BE2C (cell line): ENCODE measurements around the gene CRAT.

Experiments used
- DNase-seq: peaks from one replicate; pipeline ENCODE4 v3.0.0-alpha.2; 2020
- H3K27me3 ChIP-seq: fragments of 250-450 bp; sonication (Bioruptor Pico); 2 replicates; pipeline ENCODE4 v1.5.1; 2020; ENCODE audit warnings: mild to moderate bottlenecking
- H3K36me3 ChIP-seq: fragments of 250-450 bp; sonication (Bioruptor Pico); 2 replicates; pipeline ENCODE4 v1.5.1; 2020; ENCODE audit warnings: mild to moderate bottlenecking
- H3K4me1 ChIP-seq: fragments of 250-450 bp; sonication (Bioruptor Pico); 2 replicates; pipeline ENCODE4 v1.5.1; 2020
- H3K4me3 ChIP-seq: 2 replicates; pipeline ENCODE4 v1.5.1; 2011; ENCODE audit warnings: low read depth, low read length
- H3K9me3 ChIP-seq: fragments of 250-450 bp; sonication (Bioruptor Pico); 2 replicates; pipeline ENCODE4 v1.5.1; 2020
- CTCF ChIP-seq: IDR thresholded peaks from 2 replicates; pipeline ENCODE4 v1.5.1; 2012; ENCODE audit warnings: mild to moderate bottlenecking, low read depth, low read length

The CRAT gene

GRCh38 chr9:129103595-129103965, 7.0 kb downstream of the CRAT start:
- Histone ChIP-seq H3K36me3 (no peaks in the 10 kb centered on the region), H3K9me3 (no peaks in the 10 kb centered on the region), H3K4me1 (peaks cover 7% of the 10 kb centered on the region), H3K4me3 (no peak overlapping the region), H3K27me3 (no peaks in the 10 kb centered on the region)
- no peak for DNase-seq
- TF ChIP-seq CTCF = no peak

- Histone ChIP-seq H3K9me3 (no peaks in the 10 kb centered on the region), H3K27me3 (no peaks in the 10 kb centered on the region), H3K4me3 (no peak overlapping the region), H3K36me3 (no peaks in the 10 kb centered on the region), H3K4me1 (peaks cover 7% of the 10 kb centered on the region)
- DNase-seq = peak; percentile 77
- peak; percentile 78 for TF ChIP-seq CTCF
These were observed 7.6 kb downstream of the CRAT start for GRCh38 chr9:129102791-129103594.

- H3K27me3 ChIP-seq = no peaks in the 10 kb centered on the region
- no peak for TF ChIP-seq CTCF
- H3K4me1 ChIP-seq = peaks cover 7% of the 10 kb centered on the region
- no peak for DNase-seq
- no peaks in the 10 kb centered on the region for H3K9me3 ChIP-seq
- no peaks in the 10 kb centered on the region for H3K36me3 ChIP-seq
- no peak overlapping the region for H3K4me3 ChIP-seq
These were observed 8.5 kb downstream of the CRAT start for GRCh38 chr9:129102095-129102525.

GRCh38 chr9:129101279-129101678, 9.3 kb downstream of the CRAT start:
- Histone ChIP-seq H3K27me3 (no peaks in the 10 kb centered on the region), H3K9me3 (no peaks in the 10 kb centered on the region), H3K36me3 (no peaks in the 10 kb centered on the region), H3K4me3 (no peak overlapping the region), H3K4me1 (peaks cover 7% of the 10 kb centered on the region)
- TF ChIP-seq CTCF = no peak
- DNase-seq = no peak

GRCh38 chr9:129100383-129101169, 10.0 kb downstream of the CRAT start:
- no peaks in the 10 kb centered on the region for H3K27me3 ChIP-seq
- no peaks in the 10 kb centered on the region for H3K36me3 ChIP-seq
- peaks cover 7% of the 10 kb centered on the region for H3K4me1 ChIP-seq
- DNase-seq = no peak
- no peaks in the 10 kb centered on the region for H3K9me3 ChIP-seq
- TF ChIP-seq CTCF = no peak
- H3K4me3 ChIP-seq = no peak overlapping the region

GRCh38 chr9:129098328-129098727, 12.3 kb downstream of the CRAT start:
- H3K27me3 ChIP-seq = no peaks in the 10 kb centered on the region
- no peak for TF ChIP-seq CTCF
- no peaks in the 10 kb centered on the region for H3K36me3 ChIP-seq
- H3K4me3 ChIP-seq = no peak overlapping the region
- DNase-seq = no peak
- peaks cover 7% of the 10 kb centered on the region for H3K4me1 ChIP-seq
- no peaks in the 10 kb centered on the region for H3K9me3 ChIP-seq
